GM12872 (cell line): ENCODE measurements around the gene CD244.
A peak's percentile ranks its signal among the peaks of the same experiment; 100 is the strongest.

Source experiments
- CTCF ChIP-seq: IDR thresholded peaks from 3 replicates; pipeline ENCODE4 v1.5.1; 2011; ENCODE audit warnings: low read depth, mild to moderate bottlenecking, low read length, moderate library complexity; ENCODE audit not compliant: insufficient read depth

CD244 gene

GRCh38 chr1:160904783-160905616 lies 42.3 kb upstream of the CD244 start:
- TF ChIP-seq CTCF = no peak

- no peak for TF ChIP-seq CTCF
Observed at GRCh38 chr1:160901768-160902167, 39.1 kb upstream of the CD244 start.

GRCh38 chr1:160891474-160891873 lies 28.8 kb upstream of the CD244 start:
- no peak for TF ChIP-seq CTCF

- no peak for TF ChIP-seq CTCF
Observed at GRCh38 chr1:160888926-160889325, 26.2 kb upstream of the CD244 start.

GRCh38 chr1:160887071-160887470 lies 24.4 kb upstream of the CD244 start:
- no peak for TF ChIP-seq CTCF

- no peak for TF ChIP-seq CTCF
Observed at GRCh38 chr1:160885042-160885441, 22.4 kb upstream of the CD244 start, which contains the start of gene ITLN1. TSS of gene ITLN1 (minus strand) at chr1:160885180. CDS start at chr1:160884877, 303 bp downstream.

- TF ChIP-seq CTCF = peak; percentile 71
Observed at GRCh38 chr1:160884579-160884978, 21.9 kb upstream of the CD244 start.
